Parathyroid adenoma (tissue), 2 donors: ENCODE measurements around the gene TXNDC8.
"Not testable (repeated sequence)": the region's sequence is repeated elsewhere in the genome, so short reads cannot be mapped to it uniquely, and the experiment has no call there.

Source experiments
- H2AFZ ChIP-seq: fragments of 300-600 bp; sonication (generic); one replicate; pipeline ENCODE4 v1.7.0; 2017; ENCODE audit warnings: antibody characterized with exemption, mild to moderate bottlenecking
- H3K27ac ChIP-seq: fragments of 300-600 bp; sonication (generic); one replicate; pipeline ENCODE4 v1.7.0; 2017
- H3K27me3 ChIP-seq: fragments of 300-600 bp; sonication (generic); one replicate; pipeline ENCODE4 v1.7.0; 2017; ENCODE audit warnings: low read length; ENCODE audit not compliant: control insufficient read depth, insufficient read depth
- H3K36me3 ChIP-seq: fragments of 300-600 bp; sonication (generic); one replicate; pipeline ENCODE4 v1.7.0; 2017; ENCODE audit warnings: low read length; ENCODE audit not compliant: control insufficient read depth, insufficient read depth
- H3K4me1 ChIP-seq: fragments of 300-600 bp; sonication (generic); one replicate; pipeline ENCODE4 v1.7.0; 2017; ENCODE audit warnings: control low read depth
- H3K4me2 ChIP-seq: fragments of 300-600 bp; sonication (generic); one replicate; pipeline ENCODE4 v1.7.0; 2017; ENCODE audit warnings: low read length
- H3K4me3 ChIP-seq: fragments of 300-600 bp; sonication (generic); one replicate; pipeline ENCODE4 v1.7.0; 2017; ENCODE audit warnings: low read depth, low read length
- H3K79me2 ChIP-seq: fragments of 300-600 bp; sonication (generic); one replicate; pipeline ENCODE4 v1.7.0; 2017; ENCODE audit warnings: control low read depth
- H3K9ac ChIP-seq: fragments of 300-600 bp; sonication (generic); one replicate; pipeline ENCODE4 v1.7.0; 2017; ENCODE audit warnings: mild to moderate bottlenecking
- H3K9me3 ChIP-seq: fragments of 300-600 bp; sonication (generic); one replicate; pipeline ENCODE4 v1.7.0; 2017; ENCODE audit warnings: low read length; ENCODE audit not compliant: control insufficient read depth
- TF ChIP-seq, protein P1 (sequence below): fragments of 300-600 bp; sonication (generic); IDR thresholded peaks from one replicate; pipeline ENCODE4 v1.7.0; 2017; ENCODE audit warnings: antibody characterized with exemption, mild to moderate bottlenecking
- donor health status: primary hyperparathyroidism.

The TXNDC8 gene

DNA sequence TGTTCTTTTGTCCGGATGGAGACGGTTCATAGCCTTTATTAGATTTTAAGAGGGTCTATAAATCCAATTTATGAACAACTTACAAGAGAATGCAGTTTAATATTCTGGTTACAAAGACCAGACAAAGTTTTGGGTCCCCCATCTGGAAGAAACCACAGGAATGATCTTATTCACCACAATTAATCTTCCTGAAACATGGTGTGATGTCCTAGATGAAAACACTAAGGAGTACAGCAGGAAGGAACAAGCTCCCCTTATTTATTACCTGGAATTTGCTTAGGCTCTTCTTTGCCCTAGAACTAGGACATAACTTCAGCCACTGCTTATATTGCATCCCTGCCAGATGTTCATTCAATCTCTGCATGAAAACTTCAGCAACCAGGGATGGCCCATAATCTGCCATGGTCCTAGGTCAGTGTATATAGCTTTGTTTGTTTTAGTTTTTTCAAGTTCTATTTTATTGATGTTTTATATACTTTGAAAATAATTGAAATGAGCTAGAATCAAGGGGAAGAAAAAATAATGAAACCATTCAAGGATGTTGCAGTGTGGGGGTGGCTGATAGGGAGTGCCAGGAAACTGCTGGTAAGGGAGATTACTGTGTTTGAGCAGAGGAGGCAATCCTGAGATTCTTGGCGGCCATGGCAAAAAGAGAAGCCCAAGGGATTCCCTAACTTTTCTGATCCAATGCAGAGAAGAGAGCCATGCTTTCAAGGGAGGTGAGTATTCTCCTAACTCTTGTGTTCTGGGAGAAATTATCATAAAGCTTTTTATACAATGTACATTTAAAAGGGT lies 16.8 kb downstream of the TXNDC8 start:
- H3K9ac ChIP-seq = no peak overlapping the region
- no peaks in the 10 kb centered on the region for H3K9me3 ChIP-seq
- no peaks in the 10 kb centered on the region for H3K36me3 ChIP-seq
- no peaks in the 10 kb centered on the region for H3K27me3 ChIP-seq
- no peak overlapping the region for H3K4me3 ChIP-seq
- no peak overlapping the region for H3K4me2 ChIP-seq
- no peak overlapping the region for H2AFZ ChIP-seq
- H3K4me1 ChIP-seq = no peaks in the 10 kb centered on the region
- TF ChIP-seq, protein P1, sequence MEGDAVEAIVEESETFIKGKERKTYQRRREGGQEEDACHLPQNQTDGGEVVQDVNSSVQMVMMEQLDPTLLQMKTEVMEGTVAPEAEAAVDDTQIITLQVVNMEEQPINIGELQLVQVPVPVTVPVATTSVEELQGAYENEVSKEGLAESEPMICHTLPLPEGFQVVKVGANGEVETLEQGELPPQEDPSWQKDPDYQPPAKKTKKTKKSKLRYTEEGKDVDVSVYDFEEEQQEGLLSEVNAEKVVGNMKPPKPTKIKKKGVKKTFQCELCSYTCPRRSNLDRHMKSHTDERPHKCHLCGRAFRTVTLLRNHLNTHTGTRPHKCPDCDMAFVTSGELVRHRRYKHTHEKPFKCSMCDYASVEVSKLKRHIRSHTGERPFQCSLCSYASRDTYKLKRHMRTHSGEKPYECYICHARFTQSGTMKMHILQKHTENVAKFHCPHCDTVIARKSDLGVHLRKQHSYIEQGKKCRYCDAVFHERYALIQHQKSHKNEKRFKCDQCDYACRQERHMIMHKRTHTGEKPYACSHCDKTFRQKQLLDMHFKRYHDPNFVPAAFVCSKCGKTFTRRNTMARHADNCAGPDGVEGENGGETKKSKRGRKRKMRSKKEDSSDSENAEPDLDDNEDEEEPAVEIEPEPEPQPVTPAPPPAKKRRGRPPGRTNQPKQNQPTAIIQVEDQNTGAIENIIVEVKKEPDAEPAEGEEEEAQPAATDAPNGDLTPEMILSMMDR = no peak
- H3K27ac ChIP-seq = no peak overlapping the region
- no peaks in the 10 kb centered on the region for H3K79me2 ChIP-seq

DNA sequence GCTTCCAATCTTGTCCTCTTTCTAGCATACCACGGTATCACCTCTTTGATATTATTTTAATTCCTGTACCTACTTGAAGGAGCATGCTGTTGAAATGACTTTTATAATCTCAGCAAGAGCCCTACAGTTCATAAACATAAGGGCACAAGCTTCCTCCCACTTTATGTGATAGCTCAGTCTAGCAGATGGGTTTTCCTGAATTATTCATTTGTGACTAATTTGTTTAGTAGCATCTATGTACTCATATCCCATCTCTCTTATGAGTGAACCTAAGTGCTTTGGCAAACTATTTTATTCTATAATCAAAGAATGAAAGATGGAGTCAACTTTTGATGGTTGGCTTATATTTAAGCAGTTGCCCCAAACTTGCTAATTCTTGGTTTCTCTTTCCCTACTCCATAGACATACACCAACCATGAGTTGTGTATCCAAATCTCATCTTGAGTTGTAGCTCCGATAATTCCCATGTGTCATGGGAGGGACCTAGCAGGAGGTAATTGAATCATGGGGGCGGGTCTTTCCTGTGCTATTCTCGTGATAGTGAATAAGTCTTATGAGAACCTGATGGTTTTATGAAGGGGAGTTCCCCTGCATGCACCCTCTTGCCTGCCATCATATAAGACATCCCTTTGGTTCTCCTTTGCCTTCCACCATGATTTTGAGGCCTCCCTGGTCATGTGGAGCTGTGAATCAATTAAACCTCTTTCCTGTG lies 17.7 kb downstream of the TXNDC8 start:
- H3K4me2 ChIP-seq = no peak overlapping the region
- no peaks in the 10 kb centered on the region for H3K36me3 ChIP-seq
- H2AFZ ChIP-seq = no peak overlapping the region
- TF ChIP-seq, protein P1 = no peak
- no peaks in the 10 kb centered on the region for H3K27me3 ChIP-seq
- H3K9me3 ChIP-seq = no peaks in the 10 kb centered on the region
- no peaks in the 10 kb centered on the region for H3K4me1 ChIP-seq
- H3K4me3 ChIP-seq = no peak overlapping the region
- H3K27ac ChIP-seq = no peak overlapping the region
- H3K9ac ChIP-seq = no peak overlapping the region
- H3K79me2 ChIP-seq = no peaks in the 10 kb centered on the region

- no peak overlapping the region for H3K27ac ChIP-seq
- H3K4me1 ChIP-seq = no peaks in the 10 kb centered on the region
- H3K4me3 ChIP-seq = no peak overlapping the region
- H3K9me3 ChIP-seq = no peaks in the 10 kb centered on the region
- no peak overlapping the region for H3K9ac ChIP-seq
- H2AFZ ChIP-seq = no peak overlapping the region
- TF ChIP-seq, protein P1 = no peak
- no peaks in the 10 kb centered on the region for H3K79me2 ChIP-seq
- H3K4me2 ChIP-seq = no peak overlapping the region
- no peaks in the 10 kb centered on the region for H3K27me3 ChIP-seq
- no peaks in the 10 kb centered on the region for H3K36me3 ChIP-seq
These were observed 19.8 kb downstream of the TXNDC8 start for GRCh38 chr9:110317911-110318310.

- Histone ChIP-seq H3K4me2 (no peak overlapping the region), H3K9ac (no peak overlapping the region), H3K79me2 (no peaks in the 10 kb centered on the region), H3K4me3 (no peak overlapping the region), H3K27me3 (no peaks in the 10 kb centered on the region), H3K36me3 (no peaks in the 10 kb centered on the region), H3K4me1 (no peaks in the 10 kb centered on the region), H3K9me3 (no peaks in the 10 kb centered on the region), H2AFZ (no peak overlapping the region), H3K27ac (no peak overlapping the region)
- TF ChIP-seq, protein P1 = no peak
These were observed 21.2 kb downstream of the TXNDC8 start for GRCh38 chr9:110316261-110317075.

DNA sequence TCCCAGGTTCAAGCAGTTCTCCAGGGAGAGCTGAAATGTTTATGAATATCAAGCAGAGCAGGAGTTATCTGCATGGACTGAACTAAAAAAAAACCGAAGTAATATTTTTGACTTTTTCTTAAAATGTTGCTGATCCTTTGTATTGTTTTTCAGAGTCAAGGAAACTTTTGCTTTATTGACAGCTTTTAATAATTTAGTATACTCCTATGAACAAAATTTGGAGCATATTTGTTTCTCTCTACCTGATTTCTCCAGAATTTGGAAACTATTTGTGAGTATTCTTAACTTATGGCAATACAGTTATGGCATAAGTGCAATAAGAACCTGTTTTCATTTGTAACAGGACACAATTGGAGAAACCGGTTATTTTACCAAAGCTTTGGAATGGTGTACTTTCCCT lies 25.7 kb downstream of the TXNDC8 start:
- H2AFZ ChIP-seq, H3K27me3 ChIP-seq, H3K36me3 ChIP-seq, H3K79me2 ChIP-seq, H3K27ac ChIP-seq, H3K4me1 ChIP-seq, H3K9ac ChIP-seq, H3K9me3 ChIP-seq, H3K4me3 ChIP-seq, H3K4me2 ChIP-seq: not testable (repeated sequence)
